Mesenchymal stem cell (in vitro differentiated cells and primary cell): ENCODE results near the gene TMED10.

Experiments
- DNase-seq: peaks from one replicate; pipeline ENCODE4 v3.0.0-alpha.2; 2013
- H2AFZ ChIP-seq: one replicate; pipeline ENCODE4 v1.6.1; 2013; ENCODE audit warnings: low read depth, mild to moderate bottlenecking, control low read depth, inconsistent platforms, low read length, moderate library complexity
- H2AK5ac ChIP-seq: 2 replicates; pipeline ENCODE4 v1.6.1; 2013; ENCODE audit warnings: low read length, moderate library complexity, mild to moderate bottlenecking, inconsistent platforms; ENCODE audit not compliant: severe bottlenecking
- H2BK120ac ChIP-seq: one replicate; pipeline ENCODE4 v1.6.1; 2013; ENCODE audit warnings: low read depth, mild to moderate bottlenecking, inconsistent platforms, low read length, moderate library complexity
- H2BK12ac ChIP-seq, 2 experiments: one replicate each; pipeline ENCODE4 v1.6.1; 2013; ENCODE audit warnings: inconsistent platforms in 2 of 2, low read length in 2 of 2, mild to moderate bottlenecking in 2 of 2, moderate library complexity in 2 of 2, control low read depth in 1 of 2
- H2BK15ac ChIP-seq: one replicate; pipeline ENCODE4 v1.6.1; 2013; ENCODE audit warnings: mild to moderate bottlenecking, low read depth, inconsistent platforms; ENCODE audit not compliant: poor library complexity, severe bottlenecking
- H2BK5ac ChIP-seq: 2 replicates; pipeline ENCODE4 v1.6.1; 2013; ENCODE audit warnings: low read depth, mild to moderate bottlenecking, low read length, control low read depth, inconsistent platforms; ENCODE audit not compliant: poor library complexity, severe bottlenecking
- H3K14ac ChIP-seq, 2 experiments: one replicate each; pipeline ENCODE4 v1.6.1; 2013; ENCODE audit warnings: inconsistent platforms in 2 of 2, low read length in 2 of 2, control low read depth in 1 of 2, mild to moderate bottlenecking in 1 of 2, moderate library complexity in 1 of 2
- H3K18ac ChIP-seq, 2 experiments: one replicate each; pipeline ENCODE4 v1.6.1; 2013; ENCODE audit warnings: inconsistent platforms in 2 of 2, low read length in 2 of 2, control low read depth in 1 of 2, low read depth in 1 of 2, mild to moderate bottlenecking in 1 of 2
- H3K23ac ChIP-seq, 2 experiments: one replicate each; pipeline ENCODE4 v1.6.1; 2013; ENCODE audit warnings: inconsistent platforms in 2 of 2, low read length in 2 of 2, mild to moderate bottlenecking in 2 of 2, moderate library complexity in 2 of 2, control low read depth in 1 of 2
- H3K27ac ChIP-seq: 2 replicates; pipeline ENCODE4 v1.5.1; 2013; ENCODE audit warnings: mild to moderate bottlenecking, moderate library complexity, low read length, control low read depth, inconsistent platforms; ENCODE audit not compliant: poor library complexity, severe bottlenecking
- H3K27me3 ChIP-seq, 2 experiments: 2 replicates each; pipeline versions ENCODE4 v1.6.1 to v1.7.0; 2013; ENCODE audit warnings: low read length in 2 of 2, mild to moderate bottlenecking in 2 of 2, moderate library complexity in 2 of 2, control low read depth in 1 of 2, inconsistent platforms in 1 of 2; ENCODE audit not compliant: control insufficient read depth in 1 of 2, insufficient read depth in 1 of 2
- H3K36me3 ChIP-seq, 2 experiments: 2 replicates each; pipeline versions ENCODE4 v1.6.1 to v1.7.0; 2013; ENCODE audit warnings: low read length in 2 of 2, control low read depth in 1 of 2, inconsistent platforms in 1 of 2, low read depth in 1 of 2, mild to moderate bottlenecking in 1 of 2; ENCODE audit not compliant: insufficient read depth in 2 of 2, control insufficient read depth in 1 of 2
- H3K4ac ChIP-seq, 2 experiments: one replicate each; pipeline ENCODE4 v1.6.1; 2013; ENCODE audit warnings: inconsistent platforms in 2 of 2, low read length in 2 of 2, mild to moderate bottlenecking in 2 of 2, moderate library complexity in 2 of 2, control low read depth in 1 of 2, low read depth in 1 of 2
- H3K4me1 ChIP-seq: 2 replicates; pipeline ENCODE4 v1.6.1; 2013; ENCODE audit warnings: low read depth, low read length, control low read depth; ENCODE audit not compliant: control insufficient read depth, insufficient read depth
- H3K4me2 ChIP-seq: 2 replicates; pipeline ENCODE4 v1.6.1; 2013; ENCODE audit warnings: low read length, mild to moderate bottlenecking, inconsistent platforms; ENCODE audit not compliant: poor library complexity, severe bottlenecking
- H3K4me3 ChIP-seq, 2 experiments: 2 replicates each; pipeline versions ENCODE4 v1.5.1 to v1.7.0; 2013; ENCODE audit warnings: low read length in 2 of 2, mild to moderate bottlenecking in 2 of 2, control low read depth in 1 of 2, low read depth in 1 of 2; ENCODE audit not compliant: insufficient read depth in 1 of 2
- H3K79me1 ChIP-seq: replicated peaks from 2 replicates; pipeline ENCODE4 v1.6.1; 2013; ENCODE audit warnings: mild to moderate bottlenecking, control low read depth, low read length, inconsistent platforms; ENCODE audit not compliant: poor library complexity, severe bottlenecking
- H3K9ac ChIP-seq: 2 replicates; pipeline ENCODE4 v1.7.0; 2013; ENCODE audit warnings: mild to moderate bottlenecking, low read length, moderate library complexity
- H3K9me3 ChIP-seq: 2 replicates; pipeline ENCODE4 v1.7.0; 2013; ENCODE audit warnings: mild to moderate bottlenecking, low read length; ENCODE audit not compliant: control insufficient read depth
- H4K8ac ChIP-seq: one replicate; pipeline ENCODE4 v1.6.1; 2013; ENCODE audit warnings: inconsistent platforms, mild to moderate bottlenecking, low read length, moderate library complexity
- H4K91ac ChIP-seq: one replicate; pipeline ENCODE4 v1.6.1; 2013; ENCODE audit warnings: mild to moderate bottlenecking, low read length, inconsistent platforms
- WGBS: methylation state at CpG from one replicate; pipeline ENCODE4 v1.1.7; 2013; ENCODE audit warnings: mixed read lengths; 5-methylcytosine and 5-hydroxymethylcytosine counted together

TMED10 gene

DNA sequence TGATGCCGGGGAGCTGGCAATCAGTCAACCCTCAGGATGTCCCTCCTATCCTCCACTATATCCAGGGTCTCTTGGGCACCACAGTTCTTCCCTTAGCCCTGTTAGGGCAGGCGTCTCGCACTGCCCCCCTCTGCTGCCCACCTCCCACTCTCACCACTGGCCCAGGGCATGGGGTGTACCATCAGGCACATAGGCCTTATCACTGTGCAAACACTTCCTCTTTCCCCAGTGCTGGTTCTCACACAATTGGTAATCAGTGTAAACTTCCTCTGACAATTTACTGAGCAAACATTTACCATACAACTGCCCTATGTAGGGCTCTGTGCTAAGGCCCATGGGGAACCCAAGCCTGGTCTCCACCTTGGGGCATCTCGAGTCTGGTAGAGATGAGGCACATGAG lies 20.1 kb upstream of the TMED10 start:
- H3K18ac ChIP-seq, result peak overlapping the region in 1 of 2 experiments; percentile 38
- no peak overlapping the region for H3K14ac ChIP-seq
- WGBS, result 88% methylated on average over 4 of the region's 4 CpGs
- H4K8ac ChIP-seq, result no peak overlapping the region
- no peak overlapping the region for H2AK5ac ChIP-seq
- H2BK120ac ChIP-seq, result no peak overlapping the region
- no peaks in the 10 kb centered on the region for H3K4me1 ChIP-seq
- no peaks in the 10 kb centered on the region for H3K27me3 ChIP-seq
- no peaks in the 10 kb centered on the region for H3K9me3 ChIP-seq
- H3K27ac ChIP-seq, result no peak overlapping the region
- no peaks in the 10 kb centered on the region for H3K79me1 ChIP-seq
- no peak overlapping the region for H3K9ac ChIP-seq
- H2BK5ac ChIP-seq, result no peak overlapping the region
- H3K4ac ChIP-seq, result no peak overlapping the region
- no peak overlapping the region for H3K4me2 ChIP-seq
- no peak overlapping the region for H3K23ac ChIP-seq
- DNase-seq, result no peak
- no peak overlapping the region for H2AFZ ChIP-seq
- H3K4me3 ChIP-seq, result no peak overlapping the region
- no peaks in the 10 kb centered on the region for H3K36me3 ChIP-seq
- H2BK12ac ChIP-seq, result peak overlapping the region in 1 of 2 experiments; percentile 17
- peak overlapping the region; percentile 34 for H4K91ac ChIP-seq
- H2BK15ac ChIP-seq, result no peak overlapping the region

DNA sequence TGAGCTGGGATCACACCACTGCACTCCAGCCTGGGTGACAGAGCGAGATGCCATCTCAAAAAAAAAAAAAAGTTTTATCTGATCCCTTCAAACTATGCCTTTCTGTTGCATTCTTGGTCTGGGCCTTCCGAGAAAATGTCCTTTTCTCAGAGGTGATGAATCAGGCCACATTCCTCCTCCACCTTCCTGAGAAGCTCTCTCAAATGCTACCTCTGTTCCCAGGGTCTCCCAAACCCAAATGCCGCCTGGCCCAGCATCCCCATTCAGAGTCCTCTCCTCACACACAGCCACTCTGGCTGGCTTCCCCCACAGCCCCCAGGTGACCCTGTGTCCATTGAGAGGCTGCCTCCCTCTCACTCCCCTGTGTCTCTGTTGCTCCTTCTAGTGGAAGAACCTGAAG lies 19.7 kb upstream of the TMED10 start:
- H2BK12ac ChIP-seq, result no peak overlapping the region
- no peak overlapping the region for H3K18ac ChIP-seq
- WGBS, result 83% methylated on average over 3 of the region's 3 CpGs
- H3K4ac ChIP-seq, result no peak overlapping the region
- H2BK15ac ChIP-seq, result no peak overlapping the region
- H3K9me3 ChIP-seq, result no peaks in the 10 kb centered on the region
- no peak overlapping the region for H2AFZ ChIP-seq
- no peak overlapping the region for H2BK120ac ChIP-seq
- no peaks in the 10 kb centered on the region for H3K79me1 ChIP-seq
- no peak overlapping the region for H3K23ac ChIP-seq
- H3K27me3 ChIP-seq, result no peaks in the 10 kb centered on the region
- H3K4me3 ChIP-seq, result no peak overlapping the region
- no peak for DNase-seq
- H4K91ac ChIP-seq, result peak overlapping the region; percentile 34
- H4K8ac ChIP-seq, result no peak overlapping the region
- no peak overlapping the region for H3K27ac ChIP-seq
- no peak overlapping the region for H2BK5ac ChIP-seq
- H3K4me2 ChIP-seq, result no peak overlapping the region
- H3K36me3 ChIP-seq, result no peaks in the 10 kb centered on the region
- no peak overlapping the region for H3K9ac ChIP-seq
- no peak overlapping the region for H2AK5ac ChIP-seq
- no peak overlapping the region for H3K14ac ChIP-seq
- H3K4me1 ChIP-seq, result no peaks in the 10 kb centered on the region

DNA sequence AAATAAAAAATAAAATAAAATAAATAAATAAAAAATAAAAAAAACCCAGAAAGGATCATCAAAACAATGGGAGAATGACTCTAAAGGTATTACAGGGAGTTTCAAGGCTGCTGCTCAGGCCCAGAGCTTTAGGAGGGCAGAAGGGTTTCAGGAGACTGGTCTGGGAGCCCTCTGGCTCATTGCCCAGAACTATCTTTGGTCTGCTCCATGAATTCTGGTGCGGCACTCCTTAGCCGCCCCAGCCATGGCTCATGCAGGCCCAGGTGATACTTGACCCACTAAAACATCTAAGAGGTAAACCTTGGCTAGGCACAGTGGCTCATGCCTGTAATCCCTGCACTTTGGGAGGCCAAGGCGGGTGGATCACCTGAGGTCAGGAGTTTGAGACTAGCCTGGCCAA lies 14.7 kb upstream of the TMED10 start:
- no peak overlapping the region for H3K27ac ChIP-seq
- H3K4me3 ChIP-seq, result no peak overlapping the region
- no peaks in the 10 kb centered on the region for H3K27me3 ChIP-seq
- H3K79me1 ChIP-seq, result no peaks in the 10 kb centered on the region
- H3K9ac ChIP-seq, result no peak overlapping the region
- no peak overlapping the region for H4K8ac ChIP-seq
- no peak overlapping the region for H3K4me2 ChIP-seq
- H3K36me3 ChIP-seq, result no peaks in the 10 kb centered on the region
- no peak for DNase-seq
- H2BK5ac ChIP-seq, result no peak overlapping the region
- H3K18ac ChIP-seq, result no peak overlapping the region
- H3K4ac ChIP-seq, result no peak overlapping the region
- H2AK5ac ChIP-seq, result no peak overlapping the region
- no peak overlapping the region for H2BK15ac ChIP-seq
- H3K23ac ChIP-seq, result no peak overlapping the region
- H2BK12ac ChIP-seq, result no peak overlapping the region
- no peak overlapping the region for H2BK120ac ChIP-seq
- H3K4me1 ChIP-seq, result no peaks in the 10 kb centered on the region
- no peak overlapping the region for H4K91ac ChIP-seq
- no peak overlapping the region for H2AFZ ChIP-seq
- no peak overlapping the region for H3K14ac ChIP-seq
- H3K9me3 ChIP-seq, result no peaks in the 10 kb centered on the region
- 94% methylated on average over 3 of the region's 3 CpGs for WGBS

DNA sequence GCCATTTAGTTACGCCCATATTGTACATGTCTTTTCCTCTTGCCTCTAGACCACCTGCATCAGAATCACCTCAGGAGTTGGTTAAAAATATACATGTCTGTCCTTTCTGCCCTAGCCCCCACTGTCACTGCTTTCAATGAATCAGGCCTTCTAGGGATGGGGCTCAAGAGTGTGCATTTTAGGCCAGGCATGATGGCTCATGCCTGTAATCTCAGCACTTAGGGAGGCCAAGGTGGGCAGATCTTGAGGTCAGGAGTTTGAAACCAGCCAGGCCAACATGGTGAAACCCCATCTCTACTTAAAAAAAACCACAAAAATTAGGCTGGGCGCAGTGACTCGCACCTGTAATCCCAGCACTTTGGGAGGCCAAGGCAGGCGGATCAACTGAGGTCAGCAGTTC lies 13.6 kb upstream of the TMED10 start:
- H3K14ac ChIP-seq, result no peak overlapping the region
- no peak overlapping the region for H3K9ac ChIP-seq
- no peak overlapping the region for H3K18ac ChIP-seq
- no peak overlapping the region for H4K8ac ChIP-seq
- WGBS, result 96% methylated on average over 4 of the region's 4 CpGs
- no peak overlapping the region for H3K4me3 ChIP-seq
- no peak overlapping the region for H2BK5ac ChIP-seq
- H4K91ac ChIP-seq, result no peak overlapping the region
- H3K4ac ChIP-seq, result no peak overlapping the region
- H2BK15ac ChIP-seq, result no peak overlapping the region
- DNase-seq, result no peak
- no peaks in the 10 kb centered on the region for H3K36me3 ChIP-seq
- no peak overlapping the region for H2AFZ ChIP-seq
- no peaks in the 10 kb centered on the region for H3K79me1 ChIP-seq
- H3K23ac ChIP-seq, result no peak overlapping the region
- no peak overlapping the region for H3K4me2 ChIP-seq
- no peak overlapping the region for H2BK12ac ChIP-seq
- H2BK120ac ChIP-seq, result no peak overlapping the region
- H3K4me1 ChIP-seq, result no peaks in the 10 kb centered on the region
- H3K27ac ChIP-seq, result no peak overlapping the region
- no peak overlapping the region for H2AK5ac ChIP-seq
- H3K9me3 ChIP-seq, result no peaks in the 10 kb centered on the region
- H3K27me3 ChIP-seq, result no peaks in the 10 kb centered on the region
